Stimulated activated CD8-positive, alpha-beta memory T cell treated with anti-CD3 and anti-CD28 coated beads, Interleukin-4, amount 100 ng/mL, for 24 hours (primary cell): ENCODE data around the gene SOS2.

Experiments used
- DNase-seq: peaks from one replicate; pipeline ENCODE4 v3.0.0-alpha.2; 2020; ENCODE audit warnings: low read depth

The SOS2 gene

GRCh38 chr14:50231475-50232275 lies at the start of gene SOS2:
TSS of gene SOS2 (minus strand) at chr14:50231578. CDS start at chr14:50231283, 295 bp downstream.
- peak; percentile 71 for DNase-seq

GRCh38 chr14:50272498-50272897 lies 41.1 kb upstream of the SOS2 start:
- DNase-seq: no peak

- DNase-seq: no peak
Measured at GRCh38 chr14:50270932-50271331, 39.6 kb upstream of the SOS2 start.

GRCh38 chr14:50265029-50265428 lies 33.7 kb upstream of the SOS2 start:
- no peak for DNase-seq

- no peak for DNase-seq
Measured at GRCh38 chr14:50263321-50263720, 31.9 kb upstream of the SOS2 start.

GRCh38 chr14:50262865-50263264 lies 31.5 kb upstream of the SOS2 start:
- no peak for DNase-seq

GRCh38 chr14:50260511-50260910 lies 29.1 kb upstream of the SOS2 start:
- DNase-seq: no peak

GRCh38 chr14:50260072-50260471 lies 28.7 kb upstream of the SOS2 start:
- no peak for DNase-seq

- no peak for DNase-seq
Measured at GRCh38 chr14:50257732-50258131, 26.4 kb upstream of the SOS2 start.

- DNase-seq: no peak
Measured at GRCh38 chr14:50254248-50254647, 22.9 kb upstream of the SOS2 start.

- DNase-seq: no peak
Measured at GRCh38 chr14:50249136-50249775, 17.9 kb upstream of the SOS2 start.

GRCh38 chr14:50247245-50247644 lies 15.9 kb upstream of the SOS2 start:
- DNase-seq: no peak

- no peak for DNase-seq
Measured at GRCh38 chr14:50242566-50243310, 11.4 kb upstream of the SOS2 start.

GRCh38 chr14:50242096-50242495 lies 10.7 kb upstream of the SOS2 start:
- DNase-seq: no peak

- DNase-seq: no peak
Measured at GRCh38 chr14:50237427-50237826, 6.0 kb upstream of the SOS2 start.

- no peak for DNase-seq
Measured at GRCh38 chr14:50233951-50234250, 2.5 kb upstream of the SOS2 start.

GRCh38 chr14:50233166-50233950 lies 2.0 kb upstream of the SOS2 start:
- DNase-seq: no peak

- no peak for DNase-seq
Measured at GRCh38 chr14:50232276-50232642, 881 bp upstream of the SOS2 start.

- no peak for DNase-seq
Measured at GRCh38 chr14:50230701-50231474, 490 bp downstream of the SOS2 start.

GRCh38 chr14:50230401-50230700 lies 1.0 kb downstream of the SOS2 start:
- DNase-seq: no peak

- no peak for DNase-seq
Measured at GRCh38 chr14:50229681-50230080, 1.7 kb downstream of the SOS2 start.

GRCh38 chr14:50228313-50228712 lies 3.1 kb downstream of the SOS2 start:
- no peak for DNase-seq
